ENCODE data around the gene ANKS3.

GRCh38 chr16:4682616-4683254 is 51.3 kb downstream of the ANKS3 start:
- peak; percentile 57 for TF ChIP-seq CTCF (IDR thresholded peaks at IDR 0.05)
- TF ChIP-seq ZFX (IDR thresholded peaks at IDR 0.05; ENCODE audit: borderline replicate concordance) = no peak
